GM18951 (cell line): ENCODE measurements around the gene PLCL1.

Experiments
- POLR2A ChIP-seq: IDR thresholded peaks from 4 replicates; pipeline ENCODE4 v1.6.1; 2011; ENCODE audit warnings: mild to moderate bottlenecking; ENCODE audit not compliant: insufficient read length, insufficient read depth; ENCODE audit errors: extremely low read depth
- in situ Hi-C: fragments of 300-500 bp; cut with MboI; formaldehyde crosslinking; loops from one replicate; pipeline ENCODE4 v1.12.0; 2022; ENCODE audit warnings: low sequenced_read_pairs, mixed read lengths, inconsistent platforms; ENCODE audit not compliant: unreplicated experiment

The PLCL1 gene

DNA sequence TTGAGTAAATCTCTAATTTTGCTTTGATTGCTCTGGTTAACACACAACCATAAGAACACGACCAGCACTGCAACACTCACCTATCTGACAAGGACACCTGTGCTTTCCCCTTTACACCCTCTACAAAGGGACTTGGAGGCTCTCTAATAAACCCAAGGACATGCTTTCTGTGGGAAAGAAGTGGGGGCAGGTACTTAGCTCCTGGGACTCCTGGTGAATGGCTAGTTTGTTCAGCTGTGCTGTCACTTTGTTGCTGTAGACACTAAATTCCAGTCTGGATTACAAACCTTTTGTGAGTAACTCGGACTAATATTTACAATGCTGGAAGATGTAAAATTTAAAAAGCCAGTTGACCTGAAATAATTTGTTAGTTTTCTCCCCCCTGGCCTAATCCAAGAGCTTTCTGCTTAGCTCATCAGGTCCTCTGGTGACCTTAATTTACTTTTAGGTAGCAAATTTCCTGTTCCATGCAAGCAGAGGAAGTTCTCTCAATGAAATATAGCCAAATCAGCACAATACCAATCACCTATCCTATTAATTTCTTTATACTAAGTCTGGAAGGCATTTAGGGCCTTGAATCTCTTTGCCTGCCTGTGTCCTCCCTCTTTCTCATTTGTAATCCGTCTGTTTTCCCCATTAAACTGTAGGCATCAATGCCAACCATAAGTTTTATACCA lies 67.5 kb downstream of the PLCL1 start:
- TF ChIP-seq POLR2A = no peak
- in situ Hi-C loops = no loop called here

DNA sequence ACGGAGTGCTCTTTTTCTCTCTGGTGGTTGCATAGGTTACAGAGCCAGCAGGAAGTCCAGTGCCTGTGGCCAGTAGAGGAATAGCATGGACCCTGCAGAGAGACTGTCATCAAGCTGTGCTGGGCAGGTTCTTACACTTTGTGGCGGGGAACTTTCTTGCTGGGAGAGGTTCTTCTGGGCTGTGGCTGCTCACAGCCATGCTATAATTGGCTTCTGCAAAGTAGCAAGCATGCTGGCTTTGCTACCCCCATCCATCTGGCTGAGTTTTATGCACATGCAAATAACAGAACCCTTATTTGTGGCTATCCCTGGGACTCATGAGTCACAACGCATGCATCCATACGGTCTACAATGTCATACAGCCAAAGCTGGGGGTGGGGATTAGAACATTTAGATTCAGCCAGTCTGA lies 68.9 kb downstream of the PLCL1 start:
- TF ChIP-seq POLR2A = no peak
- in situ Hi-C loops = no loop called here

DNA sequence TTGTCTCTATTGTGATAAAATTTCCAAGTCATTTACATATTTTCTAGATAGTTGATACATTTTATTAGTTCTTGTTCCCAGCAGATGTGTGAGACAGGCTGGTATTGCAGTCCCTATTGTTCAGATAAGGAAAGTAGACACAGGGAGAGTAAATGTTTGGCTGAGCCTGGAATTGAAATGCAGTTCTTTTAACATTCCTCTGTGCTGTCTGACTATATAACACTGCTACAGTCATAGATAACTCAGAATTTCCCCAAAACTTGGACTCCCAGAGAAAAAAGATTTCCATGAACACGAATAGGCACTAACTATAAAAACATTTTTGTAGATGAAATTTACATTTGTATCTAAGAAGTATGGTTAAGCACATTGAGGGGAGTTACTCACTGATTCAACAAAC lies 71.4 kb downstream of the PLCL1 start:
- in situ Hi-C loops = no loop called here
- TF ChIP-seq POLR2A = no peak

DNA sequence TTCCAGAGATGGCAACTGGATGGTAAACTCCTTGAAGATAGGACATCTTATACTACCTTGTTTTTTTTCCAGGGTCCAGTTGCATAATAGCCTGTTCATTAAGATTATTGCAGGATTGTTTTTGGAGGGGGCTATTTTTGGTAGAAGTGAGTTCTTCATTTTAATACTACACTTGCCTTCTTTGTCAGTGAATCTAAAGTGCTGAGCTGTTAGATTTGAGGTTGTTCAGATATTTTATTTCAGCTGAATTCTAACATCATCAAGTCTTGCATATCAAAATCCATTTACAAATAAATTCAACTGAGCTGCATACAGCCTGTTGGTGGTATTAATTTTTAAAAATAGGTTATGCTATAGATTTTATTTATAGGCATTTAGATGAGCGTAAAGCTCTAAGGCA lies 72.1 kb downstream of the PLCL1 start:
- in situ Hi-C loops = no loop called here
- no peak for TF ChIP-seq POLR2A

GRCh38 chr2:197877038-197877437 lies 72.6 kb downstream of the PLCL1 start:
- in situ Hi-C loops = no loop called here
- TF ChIP-seq POLR2A = no peak

GRCh38 chr2:197878792-197879191 lies 74.4 kb downstream of the PLCL1 start:
- in situ Hi-C loops = no loop called here
- TF ChIP-seq POLR2A = no peak

GRCh38 chr2:197879812-197880408 lies 75.5 kb downstream of the PLCL1 start:
- no peak for TF ChIP-seq POLR2A
- in situ Hi-C loops = no loop called here

GRCh38 chr2:197883354-197884032 lies 79.1 kb downstream of the PLCL1 start:
- no peak for TF ChIP-seq POLR2A
- in situ Hi-C loops = no loop called here

GRCh38 chr2:197884252-197884651 lies 79.9 kb downstream of the PLCL1 start:
- TF ChIP-seq POLR2A = no peak
- in situ Hi-C loops = no loop called here

DNA sequence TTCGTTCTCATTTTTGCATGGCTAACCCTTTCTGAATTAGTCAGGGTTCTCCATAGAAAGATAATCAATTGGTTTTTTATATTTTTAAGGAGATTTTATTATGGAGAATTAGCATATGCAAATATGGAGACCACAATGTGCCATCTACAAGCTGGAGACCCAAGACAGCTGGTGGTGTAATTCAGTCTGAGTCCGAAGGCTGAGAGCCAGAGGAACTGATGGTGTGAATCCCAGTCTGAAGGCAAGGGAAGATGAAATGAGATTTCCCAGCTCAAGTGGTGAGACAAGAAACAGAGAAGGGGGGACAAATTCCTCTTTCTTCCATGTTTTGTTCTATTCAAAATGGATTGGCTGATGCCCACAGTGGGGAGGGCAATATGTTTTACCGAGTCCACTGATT lies 80.7 kb downstream of the PLCL1 start:
- in situ Hi-C loops = no loop called here
- TF ChIP-seq POLR2A = no peak

DNA sequence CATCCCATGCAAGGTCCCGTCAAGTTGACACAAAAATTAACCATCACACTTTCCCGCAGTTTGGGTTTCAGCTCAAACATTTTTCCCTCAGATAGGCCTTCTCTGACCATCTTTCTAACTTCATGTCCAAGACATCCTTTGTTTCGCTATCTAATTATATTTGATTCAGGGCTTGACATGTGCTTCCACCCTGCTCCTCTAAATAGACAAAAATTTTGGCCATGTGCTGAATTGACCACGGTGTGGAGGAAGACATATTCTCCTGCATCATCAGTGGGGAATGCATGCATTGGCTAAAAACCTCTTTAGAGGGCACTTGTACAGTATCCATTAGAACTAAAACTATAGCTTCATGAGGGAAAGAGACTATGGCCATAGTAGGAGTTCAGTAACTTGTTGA lies 81.2 kb downstream of the PLCL1 start:
- TF ChIP-seq POLR2A = no peak
- in situ Hi-C loops = no loop called here

DNA sequence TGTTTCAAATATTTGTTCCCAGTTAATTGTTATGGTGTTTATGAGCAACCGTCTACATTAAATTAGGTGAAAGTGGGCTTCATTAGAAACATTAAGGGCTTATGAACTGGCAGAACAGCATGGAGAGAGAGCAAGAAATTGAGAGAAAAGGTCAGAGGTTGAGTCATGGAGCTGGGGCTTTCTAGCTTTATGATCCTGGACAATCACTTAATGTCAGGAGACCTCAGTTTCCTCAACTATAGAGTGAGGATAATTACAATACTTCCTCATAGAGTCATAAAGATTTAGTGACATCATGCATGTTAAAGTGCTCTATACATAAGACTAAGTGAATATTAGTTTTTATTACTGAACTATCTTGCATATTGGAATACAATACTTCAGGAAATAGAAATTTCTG lies 83.9 kb downstream of the PLCL1 start:
- in situ Hi-C loops = no loop called here
- TF ChIP-seq POLR2A = no peak

DNA sequence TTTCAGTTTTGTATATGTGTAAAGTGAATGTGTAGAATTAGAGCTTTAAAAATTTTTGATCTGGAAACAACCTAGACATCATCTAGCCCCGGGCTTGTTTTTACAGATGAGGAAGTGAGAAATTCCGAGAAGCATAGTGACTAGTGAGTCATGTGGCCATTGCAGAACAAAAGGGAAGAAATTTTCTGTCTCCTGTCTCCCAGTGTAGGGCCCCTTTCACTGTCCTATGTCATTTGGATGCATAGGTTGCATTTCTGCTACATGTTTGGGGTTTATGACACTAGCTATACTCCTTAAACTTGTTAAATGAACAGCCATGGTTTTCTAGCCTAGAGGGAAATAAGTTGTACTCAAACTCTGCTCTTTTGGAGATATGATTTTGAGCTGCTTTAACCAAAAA lies 84.6 kb downstream of the PLCL1 start:
- no peak for TF ChIP-seq POLR2A

GRCh38 chr2:197890168-197890567 lies 85.8 kb downstream of the PLCL1 start:
- in situ Hi-C loops = no loop called here
- no peak for TF ChIP-seq POLR2A

More for the DNA sequence above, 84.6 kb downstream of the PLCL1 start:
- in situ Hi-C loops = no loop called here
